GM11168 (cell line): ENCODE measurements around the gene SLC9A1.

Experiments
- in situ Hi-C: fragments of 300-500 bp; cut with MboI; formaldehyde crosslinking; loops from one replicate; pipeline ENCODE4 v1.12.0; 2022; ENCODE audit warnings: low sequenced_read_pairs; ENCODE audit not compliant: unreplicated experiment

SLC9A1 gene

DNA sequence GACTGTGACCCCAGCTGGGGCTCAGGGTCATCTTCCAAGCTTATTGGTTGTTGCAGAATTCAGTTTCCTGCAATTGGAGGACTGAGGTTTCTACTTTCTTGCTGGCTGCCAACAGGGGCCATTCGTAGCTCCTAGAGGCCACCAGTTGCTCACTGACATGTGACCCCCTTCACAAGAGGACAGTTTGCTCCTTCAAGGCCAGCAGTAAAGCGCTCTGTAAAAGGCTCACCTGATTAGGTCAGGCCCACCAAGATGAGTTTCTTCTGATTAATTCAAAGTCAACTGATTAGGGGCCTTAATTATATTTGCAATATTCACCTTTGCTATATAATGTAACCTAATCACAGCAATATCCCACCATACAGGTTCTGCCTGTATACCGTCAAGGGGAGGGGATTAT, 68.9 kb downstream of the SLC9A1 start:
- in situ Hi-C loops, result loop anchor here (5.0 kb wide), 1 partner anchor 34 kb away; no protein-coding TSS in a partner anchor

- in situ Hi-C loops, result no loop called here
Measured at GRCh38 chr1:27084107-27084506, 70.8 kb downstream of the SLC9A1 start.

DNA sequence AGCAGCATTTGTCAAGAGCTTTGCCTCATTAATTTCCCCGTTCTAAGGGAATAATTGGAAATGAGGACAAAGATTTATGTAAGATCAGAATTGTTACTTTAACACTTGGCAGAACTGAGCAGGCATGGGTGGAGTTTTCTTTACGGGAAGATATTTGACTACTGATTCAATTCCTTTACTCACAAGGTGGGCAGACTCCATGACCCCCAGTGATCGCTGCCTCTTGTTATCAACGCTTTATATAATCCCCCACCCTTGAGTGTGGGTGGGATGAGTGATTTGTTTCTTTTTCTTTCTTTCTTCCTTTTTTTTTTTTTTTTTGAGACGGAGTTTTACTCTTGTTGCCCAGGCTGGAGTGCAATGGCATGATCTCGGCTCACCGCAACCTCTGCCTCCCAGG, 77.0 kb downstream of the SLC9A1 start:
- in situ Hi-C loops, result no loop called here

- in situ Hi-C loops, result no loop called here
Measured at GRCh38 chr1:27076803-27077202, 78.1 kb downstream of the SLC9A1 start.

GRCh38 chr1:27074175-27074780, 80.6 kb downstream of the SLC9A1 start:
- in situ Hi-C loops, result no loop called here

DNA sequence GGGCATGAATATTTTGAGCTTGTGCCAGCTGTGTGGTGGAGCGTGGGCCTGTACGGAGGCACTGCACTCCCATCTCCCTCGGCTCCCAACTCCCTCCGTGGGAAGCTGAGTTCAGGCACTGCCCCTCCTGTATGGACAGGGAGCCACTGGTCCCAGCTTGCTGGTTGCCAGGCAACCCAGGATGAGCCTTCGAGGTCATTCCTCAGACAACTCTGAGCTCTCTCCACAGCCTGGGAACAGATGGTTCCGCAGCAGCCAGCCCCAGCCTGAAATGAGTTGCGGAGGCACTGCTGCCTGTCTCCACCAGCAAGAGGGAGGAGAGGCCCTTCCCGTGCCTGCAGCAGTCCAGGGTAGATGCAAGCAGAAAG, 83.9 kb downstream of the SLC9A1 start:
- in situ Hi-C loops, result no loop called here

DNA sequence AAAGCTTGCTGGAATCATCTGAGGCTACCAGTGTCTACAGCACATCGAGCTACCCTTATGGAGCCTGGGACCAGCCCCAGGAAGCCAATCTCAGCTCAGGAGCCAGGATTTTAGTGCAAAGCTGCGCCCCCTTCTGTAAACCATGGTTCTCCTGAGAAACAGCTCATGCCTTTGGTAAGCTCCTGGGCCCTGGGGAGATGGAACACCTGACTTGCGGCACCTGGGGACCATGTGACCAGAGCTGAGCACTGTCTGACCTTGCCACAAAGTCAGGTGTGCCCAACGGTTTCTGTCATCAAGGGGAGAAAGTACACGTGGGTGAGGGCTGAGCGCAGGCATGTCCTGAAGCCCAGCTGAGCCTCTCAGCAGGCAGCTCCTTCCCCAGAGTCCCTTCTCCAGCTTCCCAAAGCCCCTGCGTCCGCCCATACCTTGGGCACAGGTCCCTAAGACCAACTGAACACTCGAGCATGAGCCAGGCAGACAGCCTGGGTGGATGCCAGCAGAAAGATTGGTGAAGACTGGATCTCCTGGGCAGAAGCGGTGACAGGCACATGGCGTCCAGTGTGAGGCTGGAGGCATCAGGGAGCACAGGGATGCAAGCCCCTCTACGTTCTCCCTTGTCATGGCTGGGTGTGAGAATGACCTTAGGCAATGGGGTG, 84.4 kb downstream of the SLC9A1 start:
- in situ Hi-C loops, result no loop called here

- in situ Hi-C loops, result no loop called here
Measured at GRCh38 chr1:27068922-27069321, 86.0 kb downstream of the SLC9A1 start.

DNA sequence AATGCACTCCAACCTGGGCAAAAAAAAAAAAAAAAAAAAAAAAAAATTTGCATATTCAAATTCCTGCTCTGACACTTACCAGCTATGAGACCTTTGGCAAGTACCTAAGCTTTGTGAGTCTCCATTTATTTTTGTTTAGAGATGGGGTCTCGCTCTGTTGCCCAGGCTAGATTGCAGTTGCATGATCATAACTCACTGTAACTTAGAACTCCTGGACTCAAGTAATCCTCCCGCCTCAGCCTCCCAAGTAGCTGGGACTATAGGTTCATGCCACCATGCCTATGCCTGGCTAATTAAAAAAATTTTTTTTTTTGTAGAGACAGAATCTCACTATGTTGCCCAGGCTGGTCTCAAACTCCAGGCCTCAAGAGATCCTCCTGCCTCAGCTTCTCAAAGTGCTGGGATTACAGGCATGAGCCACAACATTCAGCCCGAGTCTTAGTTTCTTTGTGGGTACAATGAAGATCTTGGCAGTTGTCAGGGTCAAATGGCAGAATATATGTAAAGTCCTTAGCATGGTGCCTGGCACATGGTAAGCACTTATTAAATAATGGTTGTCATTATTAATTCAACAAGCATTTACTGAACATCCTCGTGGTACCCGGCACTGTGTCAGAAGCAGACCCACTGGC, 88.8 kb downstream of the SLC9A1 start:
- in situ Hi-C loops, result no loop called here

GRCh38 chr1:27060891-27061290, 94.0 kb downstream of the SLC9A1 start:
- in situ Hi-C loops, result no loop called here

- in situ Hi-C loops, result no loop called here
Measured at GRCh38 chr1:27058966-27059669, 95.8 kb downstream of the SLC9A1 start.

DNA sequence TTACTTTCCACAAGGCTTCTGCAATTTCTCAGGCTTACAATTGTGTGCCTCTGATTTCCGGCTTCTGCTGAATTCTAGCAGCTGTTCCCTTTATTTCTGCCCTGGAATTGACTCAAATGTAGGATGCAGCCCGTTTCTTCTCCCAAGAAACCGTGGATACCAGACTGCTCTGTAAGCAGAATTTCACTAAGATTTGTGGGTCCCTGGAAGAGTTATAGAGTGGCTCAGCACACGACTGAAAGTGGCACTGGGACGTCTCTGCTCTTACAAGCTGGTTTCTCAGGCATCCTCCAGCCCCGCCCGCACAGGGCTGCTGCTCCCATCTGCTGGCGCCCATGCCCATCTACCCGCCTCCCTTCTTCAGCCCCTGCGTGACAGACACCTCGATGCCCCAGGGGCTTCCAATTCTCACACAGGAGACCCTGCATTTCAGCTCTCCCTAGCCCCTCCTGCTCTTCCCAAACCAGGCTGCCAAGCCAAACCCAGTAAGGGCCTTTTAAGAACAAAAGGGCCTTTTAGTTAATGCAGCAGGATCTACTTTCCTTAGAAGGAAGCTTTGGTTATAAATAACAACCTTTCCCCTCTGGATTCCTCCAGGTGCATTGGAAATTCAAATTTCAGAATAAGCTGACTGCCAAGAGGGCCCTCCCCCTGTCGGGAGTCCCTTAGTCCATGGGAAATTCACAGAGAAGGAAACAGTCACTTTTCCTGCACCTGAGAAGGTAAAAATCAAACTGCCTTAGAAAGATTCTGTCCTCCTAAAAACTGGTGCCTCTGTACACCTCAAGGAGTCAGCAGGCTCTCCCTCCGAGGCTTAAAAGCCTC, 96.9 kb downstream of the SLC9A1 start:
- in situ Hi-C loops, result no loop called here

GRCh38 chr1:27057389-27057788, 97.5 kb downstream of the SLC9A1 start:
- in situ Hi-C loops, result no loop called here

GRCh38 chr1:27053977-27054753, 100.8 kb downstream of the SLC9A1 start:
- in situ Hi-C loops, result loop anchor here (5.0 kb wide), 1 partner anchor 33 kb away; no protein-coding TSS in a partner anchor

DNA sequence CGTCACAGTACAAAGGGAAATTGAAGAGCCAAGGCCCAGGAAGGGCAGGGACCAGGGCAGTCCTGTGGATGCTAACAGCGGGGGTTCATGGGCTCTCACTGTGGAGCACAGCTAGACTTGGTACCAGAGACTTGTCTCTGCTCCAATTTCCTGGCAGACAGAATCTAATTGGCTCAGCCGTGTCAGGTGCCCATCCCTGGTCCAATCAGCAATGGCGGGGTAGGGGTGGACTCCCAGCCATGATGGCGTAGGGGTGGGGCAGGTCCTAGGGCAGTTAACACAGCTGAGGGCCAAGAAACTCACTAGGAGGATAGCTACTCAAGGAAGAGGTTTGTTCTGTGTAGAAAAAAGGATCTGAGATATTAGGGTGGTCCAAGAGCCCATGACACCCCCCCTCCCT, 102.4 kb downstream of the SLC9A1 start:
- in situ Hi-C loops, result loop anchor here (5.0 kb wide), 1 partner anchor 35 kb away; no protein-coding TSS in a partner anchor

DNA sequence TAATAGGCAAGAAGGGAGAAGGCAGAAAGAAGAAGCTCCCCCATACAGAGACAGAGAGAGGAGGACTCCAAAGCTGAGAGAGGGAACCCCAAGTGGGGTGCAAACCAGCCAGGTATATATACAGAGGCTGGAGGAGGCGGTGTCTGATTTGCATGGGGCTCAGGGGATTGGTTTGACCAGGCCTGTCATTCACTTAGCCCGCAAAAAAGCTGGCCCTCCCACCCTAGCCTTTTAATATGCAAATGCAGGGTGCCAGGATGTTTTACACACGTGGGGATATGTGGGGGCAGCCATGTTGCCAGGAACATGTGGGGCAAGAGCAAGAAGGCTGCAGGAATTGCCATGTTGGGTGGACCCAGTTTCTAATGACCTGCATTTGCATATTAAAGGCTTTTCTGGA, 105.3 kb downstream of the SLC9A1 start:
- in situ Hi-C loops, result loop anchor here (5.0 kb wide), 1 partner anchor 38 kb away; no protein-coding TSS in a partner anchor

- in situ Hi-C loops, result no loop called here
Measured at GRCh38 chr1:27049100-27049499, 105.8 kb downstream of the SLC9A1 start.
